SW 1271 (cell line): Measurements from ENCODE around the gene ATL3.
"Not testable (repeated sequence)": the region's sequence is repeated elsewhere in the genome, so short reads cannot be mapped to it uniquely, and the experiment has no call there.

Experiments used
- DNase-seq, 2 experiments: peaks; one replicate each; lab custom pipeline; 2025; lab: John Stamatoyannopoulos, UW

The ATL3 gene

GRCh38 chr11:63671322-63672155 is at the start of gene ATL3:
Gene ATL3 (minus strand): TSS chr11:63671376. CDS start chr11:63671335, 41 bp downstream.
- peak; percentile 91 to 97 for DNase-seq

DNA sequence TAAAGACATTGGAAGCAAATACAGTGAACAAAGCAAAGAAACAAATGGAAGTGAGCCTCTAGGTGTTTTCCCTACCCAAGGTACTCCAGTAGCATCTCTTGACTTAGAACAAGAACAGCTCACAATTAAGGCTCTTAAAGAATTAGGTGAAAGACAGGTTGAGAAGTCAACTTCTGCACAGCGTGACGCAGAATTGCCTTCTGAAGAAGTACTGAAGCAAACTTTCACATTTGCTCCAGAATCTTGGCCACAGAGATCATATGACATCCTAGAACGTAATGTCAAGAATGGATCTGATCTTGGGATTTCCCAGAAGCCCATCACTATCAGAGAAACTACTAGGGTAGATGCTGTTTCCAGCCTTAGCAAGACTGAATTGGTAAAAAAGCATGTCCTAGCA is 49.4 kb upstream of the ATL3 start:
- DNase-seq: no peak

- DNase-seq: no peak
Observed at GRCh38 chr11:63719987-63720386, 48.8 kb upstream of the ATL3 start.

GRCh38 chr11:63719001-63719400 is 47.8 kb upstream of the ATL3 start:
- DNase-seq: no peak

GRCh38 chr11:63716046-63716445 is 44.9 kb upstream of the ATL3 start:
- DNase-seq: no peak

GRCh38 chr11:63713766-63714165 is 42.6 kb upstream of the ATL3 start:
- DNase-seq: no peak

DNA sequence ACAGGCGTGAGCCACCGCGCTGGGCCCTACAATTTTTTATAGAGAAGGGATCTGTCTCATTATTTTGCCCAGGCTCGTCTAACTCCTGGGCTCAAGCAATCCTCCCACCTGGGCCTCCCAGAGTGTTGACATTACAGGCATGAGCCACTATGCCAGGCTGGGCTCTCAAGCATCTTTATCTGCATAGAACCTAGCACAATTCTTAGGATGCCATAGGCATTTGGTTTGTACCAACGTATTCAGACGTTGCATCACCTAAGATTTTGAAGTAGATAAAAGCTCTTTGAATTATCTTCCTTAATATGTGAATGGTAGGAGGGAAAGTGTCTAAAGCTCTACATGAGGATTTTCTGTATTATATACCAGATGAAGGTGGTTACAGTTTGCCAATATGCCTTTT is 40.7 kb upstream of the ATL3 start:
- DNase-seq: no peak

DNA sequence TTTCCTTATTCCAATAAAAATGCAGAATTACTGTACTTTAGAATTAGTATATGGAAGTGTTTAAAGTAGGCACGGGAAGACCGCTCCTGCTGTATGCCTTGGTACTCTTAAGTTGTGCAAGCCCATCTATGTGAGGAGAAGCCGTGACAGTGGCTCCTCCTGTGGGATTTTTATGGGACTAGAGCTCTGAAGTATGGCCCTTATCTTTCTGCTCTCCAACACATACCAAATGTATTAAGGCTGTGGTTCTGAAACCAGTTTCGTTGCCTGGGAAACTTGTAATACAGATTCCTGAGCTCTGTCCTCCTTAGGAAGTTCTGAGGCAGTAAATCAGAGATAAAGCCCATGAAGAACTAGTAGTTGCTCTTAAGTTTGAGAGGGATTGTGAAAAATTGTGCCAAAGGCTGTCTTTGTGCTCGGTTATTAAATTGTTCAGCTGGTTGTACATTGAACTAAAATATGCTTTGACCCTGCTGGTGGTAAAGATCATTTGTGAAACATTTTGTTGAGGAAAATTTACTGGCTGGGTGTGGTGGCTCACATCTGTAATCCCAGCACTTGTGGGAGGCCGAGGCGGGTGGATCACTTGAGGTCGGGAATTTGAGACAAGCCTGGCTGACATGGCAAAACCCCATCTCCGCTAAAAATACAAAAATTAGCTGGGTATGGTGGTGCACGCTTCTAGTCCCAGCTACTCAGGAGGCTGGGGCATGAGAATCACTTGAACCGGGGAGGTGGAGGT is 39.5 kb upstream of the ATL3 start:
- no peak for DNase-seq

- no peak for DNase-seq
Observed at GRCh38 chr11:63709336-63709884, 38.2 kb upstream of the ATL3 start.

DNA sequence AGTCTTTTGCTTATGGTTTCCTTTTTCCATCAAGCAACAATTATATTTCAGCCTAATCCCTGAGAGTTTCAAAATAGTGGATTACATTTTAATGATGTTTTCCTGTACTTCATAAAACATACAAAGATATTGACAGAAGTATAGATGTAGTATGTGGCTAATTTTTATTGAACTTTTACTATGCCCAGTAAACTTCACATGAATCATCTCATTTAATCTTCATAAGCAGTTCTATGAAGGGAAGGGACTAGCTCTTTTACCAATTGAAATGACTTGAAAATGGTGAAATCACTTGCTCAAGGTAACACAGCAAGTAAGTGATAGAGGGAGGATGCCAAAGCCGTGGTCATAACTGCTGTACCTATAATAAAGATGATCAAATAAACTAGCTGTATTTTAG is 37.6 kb upstream of the ATL3 start:
- DNase-seq: no peak

GRCh38 chr11:63705526-63705925 is 34.4 kb upstream of the ATL3 start:
- no peak for DNase-seq

DNA sequence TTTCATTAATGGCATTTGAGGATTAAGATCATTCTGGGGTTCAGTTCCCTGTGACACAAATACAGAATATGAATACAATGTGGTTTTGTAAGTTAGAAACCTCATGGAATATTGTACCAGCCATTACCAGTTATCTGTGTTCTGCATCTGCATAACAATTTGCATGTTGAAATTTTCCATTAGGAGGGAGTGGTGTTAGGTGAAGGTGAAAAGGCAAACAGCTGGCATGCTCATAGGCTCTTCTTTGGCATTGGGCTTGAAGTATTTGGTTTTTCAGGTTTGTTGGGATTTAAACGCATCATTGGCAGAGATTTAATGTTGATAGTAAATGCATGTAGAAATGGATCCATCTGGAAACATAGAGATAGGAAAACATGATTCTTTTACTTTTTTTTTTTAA is 28.7 kb upstream of the ATL3 start:
- no peak for DNase-seq

DNA sequence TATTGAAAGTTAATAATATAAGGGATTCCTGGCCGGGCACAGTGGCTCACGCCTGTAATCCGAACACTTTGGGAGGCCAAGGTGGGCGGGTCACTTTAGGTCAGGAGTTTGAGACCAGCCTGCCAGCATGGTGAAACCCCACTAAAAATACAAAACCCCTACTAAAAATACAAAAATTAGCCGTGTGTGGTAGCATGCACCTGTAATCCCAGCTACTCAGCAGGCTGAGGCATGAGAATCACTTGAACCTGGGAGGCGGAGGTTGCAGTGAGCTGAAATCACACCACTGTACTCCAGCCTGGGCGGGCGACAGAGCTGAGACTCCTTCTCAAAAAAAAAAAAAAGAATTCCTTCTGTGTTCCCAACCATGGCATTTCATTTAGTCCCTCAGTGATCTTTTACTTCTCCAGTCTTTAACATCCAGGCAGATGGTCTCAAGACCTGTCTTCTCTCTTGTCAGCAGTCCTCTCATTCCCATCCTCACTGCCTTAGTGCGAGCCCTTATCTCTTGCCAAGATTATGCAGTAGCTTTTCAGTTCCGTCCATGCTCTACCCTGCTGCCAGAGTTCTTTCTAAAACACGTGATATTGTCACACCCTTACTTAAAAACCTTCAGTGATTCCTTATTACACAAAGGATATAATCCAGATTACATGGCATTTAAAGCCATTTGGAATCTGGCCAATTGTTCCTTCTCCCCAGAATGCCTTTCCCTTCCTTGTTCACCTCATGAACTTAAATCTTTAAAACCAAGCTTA is 28.0 kb upstream of the ATL3 start:
- DNase-seq: no peak

DNA sequence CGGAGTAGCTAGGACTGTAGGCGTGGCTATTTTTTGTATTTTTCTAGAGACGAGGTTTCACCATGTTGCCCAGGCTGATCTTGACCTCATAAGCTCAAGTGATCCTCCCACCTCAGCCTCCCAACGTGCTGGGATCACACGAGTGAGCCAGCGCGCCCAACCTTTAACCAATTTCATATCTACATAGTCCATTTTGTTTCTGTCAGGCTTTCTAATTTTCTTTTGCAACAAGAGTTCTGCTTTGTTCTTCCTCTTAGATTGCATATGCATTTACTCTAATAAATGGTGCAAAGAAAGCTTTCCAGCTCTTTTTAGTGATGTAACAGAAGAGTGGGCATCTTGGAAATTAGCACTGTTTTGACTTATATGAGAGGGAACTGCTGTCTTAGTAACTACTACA is 23.4 kb upstream of the ATL3 start:
- no peak for DNase-seq

DNA sequence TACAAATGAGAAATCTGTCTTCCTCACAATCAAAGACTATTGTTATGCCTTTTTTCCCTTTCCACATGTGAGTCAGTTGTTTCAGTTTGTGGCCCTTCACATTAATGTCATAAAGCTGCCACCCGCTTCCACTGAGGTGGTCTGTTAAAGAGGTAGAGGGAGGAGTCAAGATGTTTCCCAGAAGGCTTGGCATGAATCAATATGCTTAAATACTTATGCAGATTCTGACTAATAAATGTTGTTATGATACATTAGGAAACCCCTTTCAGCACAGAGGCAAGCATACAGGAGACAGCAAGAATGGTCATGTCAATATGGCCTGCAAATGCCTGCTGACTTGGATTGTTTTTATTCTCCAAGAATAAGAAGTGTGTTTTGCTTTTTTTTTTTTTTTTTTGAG is 16.7 kb upstream of the ATL3 start:
- no peak for DNase-seq

DNA sequence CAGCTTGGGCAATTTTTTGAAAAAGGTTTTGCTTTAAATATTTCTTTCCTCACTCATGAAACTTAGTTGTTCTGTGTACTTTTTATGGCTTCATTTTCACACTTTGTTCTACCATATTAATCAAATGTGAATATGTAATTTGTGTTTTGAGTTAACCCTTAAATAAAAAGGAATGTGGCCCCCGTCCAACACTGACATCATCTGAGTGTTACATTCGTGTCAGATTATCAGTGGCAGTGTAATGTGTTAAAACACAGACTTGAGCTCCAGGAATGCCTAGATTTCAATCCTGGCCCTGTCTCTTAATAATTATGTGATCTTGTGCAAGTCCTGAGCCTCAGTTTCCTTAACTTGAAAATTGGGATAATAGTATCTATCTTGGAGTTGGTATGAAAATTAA is 15.8 kb upstream of the ATL3 start:
- no peak for DNase-seq

DNA sequence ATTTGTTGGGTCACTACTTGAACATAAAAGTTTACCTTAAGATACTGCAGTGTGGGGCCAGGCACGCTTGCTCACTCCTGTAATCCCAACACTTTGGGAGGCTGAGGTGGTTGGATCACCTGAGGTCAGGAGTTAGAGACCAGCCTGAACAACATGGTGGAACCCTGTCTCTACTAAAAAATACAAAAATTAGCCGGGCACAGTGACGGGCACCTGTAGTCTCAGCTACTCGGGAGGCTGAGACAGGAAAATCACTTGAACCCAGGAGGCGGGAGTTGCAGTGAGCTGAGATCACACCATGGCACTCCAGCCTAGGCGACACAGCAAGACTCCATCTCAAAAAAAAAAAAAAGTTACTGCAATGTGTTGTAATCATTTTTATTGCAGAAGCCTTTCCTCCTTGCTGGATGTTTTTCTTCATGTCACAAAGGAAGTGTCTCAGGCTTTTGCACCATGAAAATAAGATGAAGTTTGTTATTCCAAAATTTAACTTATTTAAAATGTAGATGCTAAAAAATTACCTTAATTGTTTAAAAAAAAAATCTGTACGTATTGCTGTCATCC is 14.1 kb upstream of the ATL3 start:
- not testable (repeated sequence) for DNase-seq

DNA sequence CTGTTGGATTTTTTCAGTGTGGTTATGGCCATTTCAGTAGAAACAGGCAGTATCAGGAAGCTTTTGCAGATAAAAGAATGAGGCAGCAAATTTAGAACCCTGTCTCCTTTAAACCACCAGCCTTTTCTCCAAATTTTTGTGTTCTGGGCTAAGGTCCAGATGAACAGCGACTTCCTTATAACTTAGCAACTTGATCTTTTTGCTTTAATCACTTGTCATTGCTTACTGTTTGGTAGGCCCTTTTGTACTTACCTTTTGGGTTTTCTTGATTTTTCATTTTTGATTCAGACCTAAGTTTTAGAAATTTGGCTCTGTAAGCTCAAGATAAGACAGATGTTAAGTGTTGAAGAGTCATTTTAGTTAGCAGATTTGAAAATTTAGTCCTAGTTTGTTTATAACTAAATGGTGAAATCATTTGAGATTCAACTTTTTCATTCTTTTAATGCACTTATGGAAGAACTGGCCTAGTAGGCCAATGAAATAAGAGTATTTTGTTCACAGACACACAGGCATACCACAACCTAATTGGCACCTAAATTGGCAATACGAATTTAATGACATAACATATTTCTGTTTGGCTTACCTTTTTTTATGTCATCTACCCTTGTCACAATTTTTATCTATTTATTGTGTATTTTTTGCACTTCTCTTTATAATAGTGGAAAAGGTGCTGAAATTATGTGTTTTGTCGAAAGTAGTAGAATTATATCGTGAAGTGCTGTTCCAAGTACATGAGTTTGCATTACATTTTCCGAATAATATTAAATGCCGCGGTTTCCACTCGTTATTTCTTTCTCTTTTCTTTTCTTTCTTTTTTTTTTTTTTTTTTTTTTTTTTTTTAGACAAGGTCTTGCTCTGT is 12.2 kb upstream of the ATL3 start:
- DNase-seq: no peak

GRCh38 chr11:63682066-63683021 is 11.2 kb upstream of the ATL3 start:
- no peak for DNase-seq
